Lower leg skin (tissue), 4 donors: ENCODE results near the gene AK1. TPM values are rescaled to one million over a fixed set of nuclear protein-coding genes. Genes with fewer than 3 reads are reported as not detected.

ENCODE experiments used
- DNase-seq, 2 donors: peaks; one replicate each; pipeline ENCODE4 v3.0.0-alpha.2; 2019; ENCODE audit warnings: low spot score in 2 of 2
- H3K4me3 ChIP-seq: fragments of 200-600 bp; sonication (generic); 2 replicates; pipeline ENCODE4 v1.5.1; 2017; ENCODE audit warnings: mild to moderate bottlenecking, low read depth; ENCODE audit not compliant: poor library complexity, severe bottlenecking
- POLR2A ChIP-seq, 2 donors: fragments of 450-650 bp; IDR thresholded peaks; one replicate each; pipeline ENCODE4 v1.6.1; 2016 to 2017; ENCODE audit warnings: antibody characterized with exemption in 2 of 2, mild to moderate bottlenecking in 1 of 2, moderate library complexity in 1 of 2
- WGBS, 2 donors: methylation state at CpG; one replicate each; pipeline ENCODE4 v1.1.5; 2018; 5-methylcytosine and 5-hydroxymethylcytosine counted together
- intact Hi-C: fragments of 100-400 bp; cut with DNase I; formaldehyde crosslinking; loops from one replicate; pipeline ENCODE4 v1.15.0; 2023; ENCODE audit warnings: low total_unique reads
- total RNA-seq, 4 donors: library from RNA; depleted of rRNA; stranded (reverse); fragments of >200 nt; gene quantifications; one replicate each; pipeline ENCODE4 v1.1.0, GENCODE V29; 2016
- TF ChIP-seq, protein P1 (sequence below), 3 donors: fragments of 450-650 bp; IDR thresholded peaks; one replicate each; pipeline ENCODE4 v1.5.1; 2016; ENCODE audit warnings: antibody characterized with exemption in 3 of 3, mild to moderate bottlenecking in 3 of 3, moderate library complexity in 2 of 3

The AK1 gene
- total RNA-seq, 4 donors from 2014 or later, result 9.5 to 35.4 (median 19.8) TPM

DNA sequence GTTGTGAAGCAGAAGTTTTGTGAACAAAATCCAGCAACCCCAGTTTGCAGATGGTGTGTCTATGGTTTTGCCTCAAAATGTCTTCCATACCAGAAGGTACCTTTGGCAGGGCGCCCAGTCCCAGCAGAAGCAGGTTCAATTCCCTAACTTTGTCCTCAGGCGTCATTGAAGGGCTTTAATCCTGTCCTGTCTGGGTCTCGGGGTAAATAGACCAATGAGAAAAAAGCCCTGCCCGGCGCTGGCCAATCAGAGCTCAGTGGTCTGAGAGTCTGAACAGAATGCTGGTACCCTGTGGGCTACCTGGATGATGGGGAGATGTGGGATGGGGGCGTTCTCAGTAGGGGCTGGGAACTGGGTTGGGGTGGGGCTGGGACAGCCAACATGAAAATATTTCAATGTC, 45.6 kb upstream of the AK1 start:
- no peak overlapping the region for H3K4me3 ChIP-seq
- DNase-seq, result no peak
- WGBS, 2 donors, result 65 to 70% methylated on average over 6 of the region's 6 CpGs
- intact Hi-C loops, result loop anchor here (5.0 to 10.0 kb wide), 3 partner anchors 186 to 418 kb away; partner anchors contain the start of gene TOR2A
- TF ChIP-seq POLR2A (IDR thresholded peaks at IDR 0.05), result no peak
- TF ChIP-seq, protein P1, sequence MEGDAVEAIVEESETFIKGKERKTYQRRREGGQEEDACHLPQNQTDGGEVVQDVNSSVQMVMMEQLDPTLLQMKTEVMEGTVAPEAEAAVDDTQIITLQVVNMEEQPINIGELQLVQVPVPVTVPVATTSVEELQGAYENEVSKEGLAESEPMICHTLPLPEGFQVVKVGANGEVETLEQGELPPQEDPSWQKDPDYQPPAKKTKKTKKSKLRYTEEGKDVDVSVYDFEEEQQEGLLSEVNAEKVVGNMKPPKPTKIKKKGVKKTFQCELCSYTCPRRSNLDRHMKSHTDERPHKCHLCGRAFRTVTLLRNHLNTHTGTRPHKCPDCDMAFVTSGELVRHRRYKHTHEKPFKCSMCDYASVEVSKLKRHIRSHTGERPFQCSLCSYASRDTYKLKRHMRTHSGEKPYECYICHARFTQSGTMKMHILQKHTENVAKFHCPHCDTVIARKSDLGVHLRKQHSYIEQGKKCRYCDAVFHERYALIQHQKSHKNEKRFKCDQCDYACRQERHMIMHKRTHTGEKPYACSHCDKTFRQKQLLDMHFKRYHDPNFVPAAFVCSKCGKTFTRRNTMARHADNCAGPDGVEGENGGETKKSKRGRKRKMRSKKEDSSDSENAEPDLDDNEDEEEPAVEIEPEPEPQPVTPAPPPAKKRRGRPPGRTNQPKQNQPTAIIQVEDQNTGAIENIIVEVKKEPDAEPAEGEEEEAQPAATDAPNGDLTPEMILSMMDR (IDR thresholded peaks at IDR 0.05), result no peak

- DNase-seq, result peak in 1 of 2 donors; percentile 96
- TF ChIP-seq, protein P1 (IDR thresholded peaks at IDR 0.05), result peak in 1 of 3 donors; percentile 90
- no peak for TF ChIP-seq POLR2A (IDR thresholded peaks at IDR 0.05)
- intact Hi-C loops, result loop anchor here (5.0 to 10.0 kb wide), 3 partner anchors 184 to 417 kb away; partner anchors contain the start of gene TOR2A
- 0 to 8% methylated on average over 12 to 33 of the region's 45 CpGs for WGBS, 2 donors
- H3K4me3 ChIP-seq, result no peak overlapping the region
Observed at GRCh38 chr9:127921557-127922120, 44.2 kb upstream of the AK1 start.

- intact Hi-C loops, result loop anchor here (5.0 to 10.0 kb wide), 3 partner anchors 183 to 416 kb away; partner anchors contain the start of gene TOR2A
- TF ChIP-seq POLR2A (IDR thresholded peaks at IDR 0.05), result no peak
- TF ChIP-seq, protein P1 (IDR thresholded peaks at IDR 0.05), result no peak
- H3K4me3 ChIP-seq, result no peak overlapping the region
- DNase-seq, result no peak
- WGBS, 2 donors, result 85 to 90% methylated on average over 7 of the region's 7 CpGs
Observed at GRCh38 chr9:127920794-127921193, 43.3 kb upstream of the AK1 start.

DNA sequence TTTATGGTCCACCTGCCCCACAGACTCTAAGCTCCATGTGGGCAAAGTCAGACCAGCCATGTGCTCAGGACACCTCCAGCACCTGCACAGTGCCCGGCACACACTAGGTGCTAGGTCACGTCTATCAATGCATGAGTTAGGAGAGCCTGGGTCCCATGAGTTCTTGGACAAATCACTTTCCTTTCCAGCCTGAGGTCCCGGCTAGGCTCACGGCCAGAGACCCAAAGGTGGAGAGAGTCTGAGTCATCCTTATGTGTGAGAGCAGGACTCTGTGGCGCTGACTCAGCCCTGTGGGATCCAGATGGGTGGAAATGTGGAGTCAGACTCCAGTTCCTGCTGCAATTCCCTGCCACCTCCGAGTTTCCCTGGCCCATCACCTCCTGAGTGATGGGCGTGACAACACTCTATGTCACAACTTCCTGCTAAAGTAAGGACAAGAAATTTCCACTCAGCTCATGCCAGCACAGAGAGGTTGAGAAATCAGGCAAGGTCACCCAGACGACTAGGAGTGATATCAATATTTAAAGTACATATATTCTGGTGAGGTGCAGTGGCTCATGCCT, 41.9 kb upstream of the AK1 start:
- intact Hi-C loops, result no loop called here
- WGBS, 2 donors, result 23 to 31% methylated on average over 8 of the region's 8 CpGs
- DNase-seq, result peak; percentile 95 to 98
- TF ChIP-seq, protein P1 (IDR thresholded peaks at IDR 0.05), result no peak
- no peak for TF ChIP-seq POLR2A (IDR thresholded peaks at IDR 0.05)
- no peak overlapping the region for H3K4me3 ChIP-seq

DNA sequence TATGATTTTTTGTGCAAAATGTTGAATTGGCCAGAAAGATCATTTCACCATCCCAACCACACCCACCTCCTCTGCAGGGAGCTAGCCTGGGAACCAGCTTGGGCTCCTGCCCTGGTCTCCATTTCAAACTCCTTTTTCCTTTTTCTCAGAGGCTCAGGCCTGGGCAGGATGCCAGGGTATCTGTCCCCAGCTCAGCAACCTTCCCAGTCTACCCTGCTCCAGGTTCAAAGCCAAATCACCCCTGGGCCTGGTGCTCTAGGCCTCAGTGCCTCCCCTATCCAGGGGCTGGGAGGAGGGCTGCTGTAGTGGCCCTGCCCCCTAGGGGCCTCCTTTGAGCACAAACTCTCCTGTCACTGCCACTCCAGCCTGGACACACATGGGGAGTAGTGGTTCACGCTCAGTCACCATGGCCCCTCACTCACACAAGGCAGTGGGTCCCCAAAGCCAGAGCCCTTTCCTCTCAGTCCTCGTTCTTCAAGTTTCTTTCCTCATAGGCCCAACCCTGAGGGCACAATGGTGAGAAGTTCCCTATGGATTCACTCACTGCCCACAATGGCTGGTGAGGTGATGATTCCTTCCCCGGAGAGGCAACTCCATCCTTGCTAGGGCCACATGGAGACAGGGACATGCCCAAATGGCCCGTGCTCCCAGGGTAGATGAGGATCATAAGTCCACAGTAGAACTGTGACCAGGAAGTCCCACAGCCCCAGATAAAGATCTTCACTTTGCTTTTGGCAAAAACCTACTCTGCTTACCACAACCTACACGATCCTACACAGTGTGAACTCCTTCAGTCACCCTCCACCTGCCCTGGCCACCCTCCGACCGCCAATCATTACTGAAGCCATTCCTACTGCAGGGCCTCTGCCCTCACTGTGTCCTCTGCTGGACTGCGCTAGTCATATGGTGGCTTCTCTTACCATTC, 41.0 kb upstream of the AK1 start:
- WGBS, 2 donors, result 85 to 86% methylated on average over 8 of the region's 8 CpGs
- TF ChIP-seq POLR2A (IDR thresholded peaks at IDR 0.05), result no peak
- TF ChIP-seq, protein P1 (IDR thresholded peaks at IDR 0.05), result no peak
- no peak overlapping the region for H3K4me3 ChIP-seq
- peak in 1 of 2 donors; percentile 68 for DNase-seq
- intact Hi-C loops, result no loop called here
